OCI-LY7 (cell line): ENCODE data around the gene C22orf23. TPM values are rescaled to one million over a fixed set of nuclear protein-coding genes. Genes with fewer than 3 reads are reported as not detected.
A peak's percentile ranks its signal among the peaks of the same experiment; 100 is the strongest.

Source experiments
- BruUV-seq: library from RNA; stranded (reverse); fragments of 400-500 nt; replicated peaks from 2 replicates; lab custom pipeline; 2021; lab: Mats Ljungman, UMichigan
- CTCF ChIA-PET: fragments of 300-600 bp; sonication (Branson Sonifier 250); formaldehyde crosslinking; loops from one replicate; lab custom pipeline; 2022; ENCODE audit warnings: antibody characterized with exemption; ENCODE audit not compliant: unreplicated experiment; lab: Charles Lee
- POLR2A ChIA-PET: fragments of 300-600 bp; sonication (Branson Sonifier 250); formaldehyde crosslinking; loops from one replicate; lab custom pipeline; 2022; ENCODE audit warnings: antibody characterized with exemption; lab: Charles Lee
- DNase-seq: peaks from one replicate; pipeline ENCODE4 v3.0.0-alpha.2; 2015; ENCODE audit warnings: low spot score
- H2AFZ ChIP-seq: fragments of 200-600 bp; sonication (generic), shearing (Covaris generic); 2 replicates; pipeline ENCODE4 v1.6.1; 2014; ENCODE audit warnings: mild to moderate bottlenecking, antibody characterized with exemption, low read length, moderate library complexity
- H3K27ac ChIP-seq: fragments of 200-600 bp; sonication (generic); 2 replicates; pipeline ENCODE4 v1.5.1; 2014; ENCODE audit warnings: mixed run types, low read depth, mild to moderate bottlenecking, moderate library complexity, low read length, inconsistent platforms; ENCODE audit not compliant: poor library complexity, severe bottlenecking
- H3K36me3 ChIP-seq: fragments of 200-600 bp; sonication (generic); 2 replicates; pipeline ENCODE4 v1.6.1; 2014; ENCODE audit warnings: mild to moderate bottlenecking, antibody characterized with exemption, low read length, moderate library complexity, mixed read lengths; ENCODE audit not compliant: insufficient read depth
- H3K4me1 ChIP-seq: fragments of 200-600 bp; sonication (generic); 2 replicates; pipeline ENCODE4 v1.5.1; 2014; ENCODE audit warnings: mild to moderate bottlenecking, low read length; ENCODE audit not compliant: insufficient read depth, poor library complexity, severe bottlenecking
- H3K4me2 ChIP-seq: fragments of 200-600 bp; sonication (generic); 2 replicates; pipeline ENCODE4 v1.6.1; 2014; ENCODE audit warnings: mild to moderate bottlenecking, low read length
- H3K4me3 ChIP-seq: fragments of 200-600 bp; sonication (generic); 2 replicates; pipeline ENCODE4 v1.5.1; 2014; ENCODE audit warnings: mild to moderate bottlenecking, low read depth, low read length; ENCODE audit not compliant: poor library complexity, severe bottlenecking
- H3K79me2 ChIP-seq: fragments of 200-600 bp; sonication (generic); 2 replicates; pipeline ENCODE4 v1.6.1; 2016; ENCODE audit warnings: low read depth, mild to moderate bottlenecking, low read length, moderate library complexity, mixed read lengths; ENCODE audit not compliant: insufficient read depth
- H3K9me2 ChIP-seq: fragments of 200-600 bp; sonication (generic); 2 replicates; pipeline ENCODE4 v1.6.1; 2016; ENCODE audit warnings: mild to moderate bottlenecking, low read length, mixed read lengths; ENCODE audit not compliant: insufficient read depth
- H3K9me3 ChIP-seq: fragments of 200-600 bp; sonication (generic); 2 replicates; pipeline ENCODE4 v1.6.1; 2014; ENCODE audit warnings: mild to moderate bottlenecking, mixed run types, low read length, mixed read lengths
- H4K20me1 ChIP-seq: fragments of 200-600 bp; sonication (generic); 2 replicates; pipeline ENCODE4 v1.6.1; 2014; ENCODE audit warnings: mild to moderate bottlenecking, antibody characterized with exemption, low read length, moderate library complexity, mixed read lengths; ENCODE audit not compliant: insufficient read depth
- EZH2phosphoT487 ChIP-seq: fragments of 200-600 bp; sonication (generic); IDR thresholded peaks from 2 replicates; pipeline ENCODE4 v1.6.1; 2018; ENCODE audit warnings: low read depth, borderline replicate concordance, mild to moderate bottlenecking, mixed run types, antibody characterized with exemption, low read length, moderate library complexity, mixed read lengths
- intact Hi-C: fragments of 100-400 bp; cut with micrococcal nuclease; formaldehyde crosslinking; loops from one replicate; pipeline ENCODE4 v1.10.0; 2022; ENCODE audit not compliant: unreplicated experiment
- total RNA-seq, 2 experiments: library from RNA; depleted of rRNA in 1 of 2; stranded (reverse); fragments of >200 nt in 1 of 2; shearing (Covaris generic) in 1 of 2; gene quantifications; 2 replicates each; pipeline ENCODE4 v1.2.3, GENCODE V29; 2014 to 2022
- TF ChIP-seq, protein P1 (sequence below): fragments of 200-600 bp; sonication (generic); conservative IDR thresholded peaks from 2 replicates; pipeline ENCODE4 v1.5.1; 2014; ENCODE audit warnings: mild to moderate bottlenecking, antibody characterized with exemption, low read length, moderate library complexity, mixed read lengths

The C22orf23 gene
- total RNA-seq, 2 experiments from 2014 or later = 0.57 to 1.2 TPM

DNA sequence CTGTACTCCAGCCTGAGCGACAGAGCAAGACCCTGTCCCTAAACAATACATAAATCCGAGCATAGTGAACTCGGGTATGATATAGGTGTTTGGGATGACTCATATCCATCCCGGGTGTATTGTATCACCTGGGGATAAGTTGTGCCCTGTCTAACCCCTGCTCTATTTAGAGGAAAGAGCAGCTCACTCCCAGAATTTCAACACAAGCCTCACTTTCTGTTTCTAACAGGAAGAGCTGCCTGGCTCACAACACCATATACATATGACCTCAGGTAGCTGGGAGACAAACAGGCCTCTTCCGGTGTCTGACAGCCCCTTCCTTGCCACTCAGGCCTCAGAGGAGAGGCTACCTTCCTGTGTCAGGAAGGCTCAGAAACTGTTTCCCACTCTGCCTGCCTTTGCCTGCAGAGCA lies 57.2 kb downstream of the C22orf23 start:
- BruUV-seq = no TSS peak
- H2AFZ ChIP-seq = peak overlapping the region; percentile 65

GRCh38 chr22:37894939-37895670 lies 58.3 kb downstream of the C22orf23 start:
- CTCF ChIA-PET = no interaction called here
- H3K4me2 ChIP-seq = no peak overlapping the region
- no peaks in the 10 kb centered on the region for H4K20me1 ChIP-seq
- no peak overlapping the region for H3K4me3 ChIP-seq
- H3K79me2 ChIP-seq = no peaks in the 10 kb centered on the region
- no peak for DNase-seq
- no TSS peak for BruUV-seq
- H3K4me1 ChIP-seq = peaks cover 21% of the 10 kb centered on the region
- no peaks in the 10 kb centered on the region for H3K9me3 ChIP-seq
- H3K27ac ChIP-seq = peak overlapping the region; percentile 43
- intact Hi-C loops = no loop called here
- peaks cover 27% of the 10 kb centered on the region for H3K36me3 ChIP-seq
- H2AFZ ChIP-seq = no peak overlapping the region
- POLR2A ChIA-PET = interaction anchor here (1.3 kb wide), 1 partner anchor 57 kb away, joined by 4 read pairs; no protein-coding TSS in a partner anchor
- H3K9me2 ChIP-seq = no peaks in the 10 kb centered on the region
- TF ChIP-seq, protein P1, sequence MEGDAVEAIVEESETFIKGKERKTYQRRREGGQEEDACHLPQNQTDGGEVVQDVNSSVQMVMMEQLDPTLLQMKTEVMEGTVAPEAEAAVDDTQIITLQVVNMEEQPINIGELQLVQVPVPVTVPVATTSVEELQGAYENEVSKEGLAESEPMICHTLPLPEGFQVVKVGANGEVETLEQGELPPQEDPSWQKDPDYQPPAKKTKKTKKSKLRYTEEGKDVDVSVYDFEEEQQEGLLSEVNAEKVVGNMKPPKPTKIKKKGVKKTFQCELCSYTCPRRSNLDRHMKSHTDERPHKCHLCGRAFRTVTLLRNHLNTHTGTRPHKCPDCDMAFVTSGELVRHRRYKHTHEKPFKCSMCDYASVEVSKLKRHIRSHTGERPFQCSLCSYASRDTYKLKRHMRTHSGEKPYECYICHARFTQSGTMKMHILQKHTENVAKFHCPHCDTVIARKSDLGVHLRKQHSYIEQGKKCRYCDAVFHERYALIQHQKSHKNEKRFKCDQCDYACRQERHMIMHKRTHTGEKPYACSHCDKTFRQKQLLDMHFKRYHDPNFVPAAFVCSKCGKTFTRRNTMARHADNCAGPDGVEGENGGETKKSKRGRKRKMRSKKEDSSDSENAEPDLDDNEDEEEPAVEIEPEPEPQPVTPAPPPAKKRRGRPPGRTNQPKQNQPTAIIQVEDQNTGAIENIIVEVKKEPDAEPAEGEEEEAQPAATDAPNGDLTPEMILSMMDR = no peak
- no peak for TF ChIP-seq EZH2phosphoT487

More for the DNA sequence above, 57.2 kb downstream of the C22orf23 start:
- CTCF ChIA-PET = interaction anchor here (0.6 to 1.1 kb wide), 2 partner anchors 10 to 200 kb away, joined by 3 to 5 read pairs; partner anchors contain the start of gene MICALL1
- DNase-seq = peak; percentile 86
- Histone ChIP-seq H3K4me2 (peak overlapping the region; percentile 47), H3K36me3 (peaks cover 17% of the 10 kb centered on the region), H3K27ac (peak overlapping the region; percentile 75), H3K9me3 (no peaks in the 10 kb centered on the region), H3K79me2 (no peaks in the 10 kb centered on the region), H3K9me2 (no peaks in the 10 kb centered on the region), H4K20me1 (no peaks in the 10 kb centered on the region), H3K4me1 (peaks cover 21% of the 10 kb centered on the region), H3K4me3 (peak overlapping the region; percentile 11)
- intact Hi-C loops = no loop called here
- POLR2A ChIA-PET = interaction anchor here (0.8 to 1.9 kb wide), 5 partner anchors 9 to 1005 kb away, joined by 3 to 8 read pairs (median 4); partner anchors contain the start of genes MICALL1 and POLR2F
- TF ChIP-seq, protein P1 = no peak
- no peak for TF ChIP-seq EZH2phosphoT487

- Histone ChIP-seq H3K4me2 (no peak overlapping the region), H3K79me2 (no peaks in the 10 kb centered on the region), H2AFZ (no peak overlapping the region), H4K20me1 (no peaks in the 10 kb centered on the region), H3K4me1 (peaks cover 21% of the 10 kb centered on the region), H3K9me3 (no peaks in the 10 kb centered on the region), H3K9me2 (no peaks in the 10 kb centered on the region), H3K27ac (no peak overlapping the region), H3K36me3 (peaks cover 42% of the 10 kb centered on the region), H3K4me3 (no peak overlapping the region)
- CTCF ChIA-PET = no interaction called here
- intact Hi-C loops = no loop called here
- TF ChIP-seq, protein P1 = no peak
- TF ChIP-seq EZH2phosphoT487 = no peak
- no peak for DNase-seq
- POLR2A ChIA-PET = interaction anchor here (1.2 kb wide), 1 partner anchor 12 kb away, joined by 3 read pairs; no protein-coding TSS in a partner anchor
- BruUV-seq = no TSS peak
Observed at GRCh38 chr22:37893583-37893983, 59.8 kb downstream of the C22orf23 start.
